ENCODE results near the gene ANAPC2. TPM values are rescaled to one million over a fixed set of nuclear protein-coding genes. Genes with fewer than 3 reads are reported as not detected.

Gene ANAPC2
- total RNA-seq, 1 donor from 2014 or later = 24.1 TPM

DNA sequence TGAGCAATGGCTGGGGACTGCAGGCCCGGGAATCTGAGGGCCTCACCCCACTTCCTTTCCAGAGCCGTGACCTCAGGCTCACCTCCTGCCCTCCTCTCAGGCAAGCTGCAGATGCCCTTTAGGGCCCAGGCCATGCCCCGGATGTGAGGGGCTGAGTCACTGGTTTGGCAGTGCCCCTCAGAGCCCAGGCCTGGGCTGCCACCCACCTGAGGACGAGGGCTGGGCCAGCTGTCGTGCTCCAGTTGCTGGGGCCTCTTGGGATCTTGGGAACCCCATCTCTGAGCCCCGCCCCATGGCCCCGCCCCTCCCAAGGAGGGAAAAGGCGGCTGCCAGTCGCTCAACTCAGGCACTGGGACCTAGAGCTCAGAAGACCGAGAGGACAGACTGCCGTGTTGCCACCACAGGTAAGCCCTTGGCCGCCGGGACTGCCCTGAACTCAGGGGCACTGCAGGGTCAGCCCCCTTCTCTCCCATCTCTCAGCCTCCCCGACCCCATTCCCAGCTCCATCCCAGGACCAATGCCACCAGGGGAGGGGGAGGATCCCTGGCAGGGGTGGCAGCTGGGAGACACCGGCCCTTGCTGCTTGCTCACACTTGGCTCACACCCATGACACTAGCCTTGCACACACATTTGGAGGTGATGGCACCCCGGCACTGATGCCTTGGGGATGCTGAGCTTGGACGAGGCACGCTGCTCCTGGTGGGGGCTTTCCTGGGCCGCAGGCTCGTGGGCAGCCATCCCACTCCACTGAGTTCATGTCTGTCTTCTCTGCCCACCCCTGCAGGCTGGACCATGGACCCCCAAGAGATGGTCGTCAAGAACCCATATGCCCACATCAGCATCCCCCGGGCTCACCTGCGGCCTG, 36.7 kb upstream of the ANAPC2 start, which contains the start of gene CYSRT1:
Gene CYSRT1, plus strand, starts transcription at position 345 of the 865 bp plus-strand sequence. Its CDS starts 448 bp downstream, at position 793.
- Histone ChIP-seq H3K27ac (peak within 1 kb of the TSS; percentile 94 to 95), H3K27me3 (no peaks in the 10 kb centered on the region), H3K9me3 (no peaks in the 10 kb centered on the region), H3K4me3 (peak within 1 kb of the TSS; percentile 75 to 89), H3K36me3 (no peaks in the 10 kb centered on the region), H3K4me1 (peaks cover 5 to 19% of the 10 kb centered on the region in 2 donors)
- TF ChIP-seq, protein P1, sequence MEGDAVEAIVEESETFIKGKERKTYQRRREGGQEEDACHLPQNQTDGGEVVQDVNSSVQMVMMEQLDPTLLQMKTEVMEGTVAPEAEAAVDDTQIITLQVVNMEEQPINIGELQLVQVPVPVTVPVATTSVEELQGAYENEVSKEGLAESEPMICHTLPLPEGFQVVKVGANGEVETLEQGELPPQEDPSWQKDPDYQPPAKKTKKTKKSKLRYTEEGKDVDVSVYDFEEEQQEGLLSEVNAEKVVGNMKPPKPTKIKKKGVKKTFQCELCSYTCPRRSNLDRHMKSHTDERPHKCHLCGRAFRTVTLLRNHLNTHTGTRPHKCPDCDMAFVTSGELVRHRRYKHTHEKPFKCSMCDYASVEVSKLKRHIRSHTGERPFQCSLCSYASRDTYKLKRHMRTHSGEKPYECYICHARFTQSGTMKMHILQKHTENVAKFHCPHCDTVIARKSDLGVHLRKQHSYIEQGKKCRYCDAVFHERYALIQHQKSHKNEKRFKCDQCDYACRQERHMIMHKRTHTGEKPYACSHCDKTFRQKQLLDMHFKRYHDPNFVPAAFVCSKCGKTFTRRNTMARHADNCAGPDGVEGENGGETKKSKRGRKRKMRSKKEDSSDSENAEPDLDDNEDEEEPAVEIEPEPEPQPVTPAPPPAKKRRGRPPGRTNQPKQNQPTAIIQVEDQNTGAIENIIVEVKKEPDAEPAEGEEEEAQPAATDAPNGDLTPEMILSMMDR (IDR thresholded peaks at IDR 0.05) = no peak
- DNase-seq (ENCODE audit: low spot score in 2 of 2) = no peak
- intact Hi-C loops (cut with DNase I) = loop anchor here (10.0 kb wide), 1 partner anchor 430 kb away; the partner anchor contains the start of genes CCDC183 and TMEM141

DNA sequence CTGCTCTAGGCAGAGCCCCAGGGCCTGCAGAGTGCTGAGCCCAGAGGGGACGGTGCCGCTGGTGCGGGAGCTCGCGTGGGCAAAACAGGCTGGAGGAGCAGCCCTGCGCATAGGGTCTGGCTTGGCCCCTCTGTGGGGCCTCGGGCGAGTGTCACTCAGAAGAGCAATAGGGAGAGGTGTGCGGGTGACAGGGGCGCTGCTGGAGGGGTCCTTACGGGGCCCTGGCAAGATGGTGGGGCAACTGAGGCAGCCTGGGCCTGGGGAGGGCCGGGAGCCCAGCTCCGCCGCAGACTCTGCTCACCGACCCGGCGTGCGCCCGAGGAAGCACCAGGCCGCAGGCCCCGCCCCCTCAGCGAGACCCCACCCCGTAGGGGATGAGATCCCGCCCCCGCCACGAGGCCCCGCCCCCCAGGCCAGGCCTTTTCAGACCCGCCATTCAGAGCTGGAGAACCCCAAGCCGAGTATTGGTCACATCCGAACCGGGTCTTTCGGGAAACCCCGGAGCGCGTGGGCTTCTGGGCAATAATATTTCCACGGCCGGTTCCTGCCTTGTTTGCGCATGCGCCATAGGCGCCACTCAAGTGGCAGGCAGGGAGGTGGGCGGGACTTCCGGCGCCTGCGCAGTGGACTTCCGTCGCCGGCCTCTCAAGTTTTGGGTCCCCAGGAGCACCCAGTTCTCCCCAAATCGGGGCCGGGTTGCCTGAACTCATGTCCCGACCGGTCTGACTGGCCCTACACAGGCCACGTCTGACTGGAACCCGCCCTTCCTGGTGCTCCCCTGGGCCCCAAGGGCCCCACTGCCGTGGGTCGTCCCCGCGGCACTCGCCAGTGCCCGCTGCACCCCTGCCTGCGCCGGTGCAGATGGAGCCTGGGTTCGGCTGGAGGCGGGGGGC, 35.0 kb upstream of the ANAPC2 start:
- Histone ChIP-seq H3K27ac (peak overlapping the region; percentile 94 to 95), H3K9me3 (no peaks in the 10 kb centered on the region), H3K4me1 (peaks cover 5 to 19% of the 10 kb centered on the region in 2 donors), H3K4me3 (peak overlapping the region; percentile 75 to 89), H3K36me3 (no peaks in the 10 kb centered on the region), H3K27me3 (no peaks in the 10 kb centered on the region)
- intact Hi-C loops (cut with DNase I) = loop anchor here (1.0 to 10.0 kb wide), 5 partner anchors 17 to 429 kb away; partner anchors contain the start of genes ANAPC2, CCDC183, SSNA1 and TMEM141
- DNase-seq (ENCODE audit: low spot score in 2 of 2) = peak; percentile 94 to 99
- TF ChIP-seq, protein P1 (IDR thresholded peaks at IDR 0.05) = no peak

DNA sequence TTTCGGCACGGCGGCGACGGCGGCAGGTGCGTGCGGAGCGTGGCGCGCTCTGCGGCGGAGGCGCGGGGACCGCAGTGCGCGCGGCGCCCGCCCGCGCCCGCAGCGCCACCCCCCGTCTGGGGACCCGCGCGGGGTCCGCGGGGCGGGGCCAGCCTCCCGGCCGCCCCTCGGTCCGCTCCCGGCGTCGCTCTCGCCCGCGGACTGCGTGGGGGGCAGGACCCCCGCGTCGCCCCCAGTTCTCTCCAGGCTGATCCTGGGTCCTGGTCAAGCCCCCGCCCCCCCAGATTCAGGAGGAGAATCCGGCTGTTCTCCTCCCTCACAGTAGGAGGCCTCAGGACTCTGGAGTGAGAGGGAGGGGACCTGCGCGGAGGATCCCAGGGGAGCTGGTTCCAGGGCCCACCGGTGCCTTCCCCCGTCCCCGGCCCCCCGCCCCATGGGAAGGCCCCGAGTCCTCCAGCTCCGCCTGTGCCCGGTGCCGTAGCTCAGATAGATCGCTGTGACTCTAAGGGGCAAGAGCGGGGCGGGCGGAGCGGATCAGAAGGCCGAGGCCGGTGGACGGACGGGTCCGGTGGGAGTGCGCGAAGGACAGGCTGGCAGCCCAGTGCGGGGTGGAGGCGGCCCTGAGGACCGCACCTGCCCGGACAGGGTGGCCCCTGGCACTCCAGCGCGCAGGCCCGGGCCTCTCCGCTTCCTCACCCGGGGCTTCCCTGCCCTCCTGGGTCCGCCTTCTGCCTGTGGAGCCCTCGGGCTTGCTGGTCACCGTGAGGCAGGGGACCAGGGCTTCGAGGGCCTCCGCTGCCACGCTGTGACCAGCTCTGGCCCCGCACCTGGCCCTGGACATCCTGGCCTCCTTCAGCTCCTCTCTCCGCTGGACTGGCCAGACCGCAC, 34.1 kb upstream of the ANAPC2 start, which contains the start of gene RNF208:
Gene RNF208, minus strand, starts transcription at position 51 of the 888 bp plus-strand sequence. CDS start 1,028 bp downstream, outside the sequence.
- TF ChIP-seq, protein P1 (IDR thresholded peaks at IDR 0.05) = no peak
- intact Hi-C loops (cut with DNase I) = loop anchor here (1.0 to 10.0 kb wide), 5 partner anchors 18 to 428 kb away; partner anchors contain the start of genes ANAPC2, CCDC183, SSNA1 and TMEM141
- no peak for DNase-seq (ENCODE audit: low spot score in 2 of 2)
- Histone ChIP-seq H3K27ac (peak within 1 kb of the TSS; percentile 94 to 95), H3K36me3 (no peaks in the 10 kb centered on the region), H3K9me3 (no peaks in the 10 kb centered on the region), H3K4me1 (peaks cover 5 to 19% of the 10 kb centered on the region in 2 donors), H3K27me3 (no peaks in the 10 kb centered on the region), H3K4me3 (peak within 1 kb of the TSS; percentile 75 to 89)

DNA sequence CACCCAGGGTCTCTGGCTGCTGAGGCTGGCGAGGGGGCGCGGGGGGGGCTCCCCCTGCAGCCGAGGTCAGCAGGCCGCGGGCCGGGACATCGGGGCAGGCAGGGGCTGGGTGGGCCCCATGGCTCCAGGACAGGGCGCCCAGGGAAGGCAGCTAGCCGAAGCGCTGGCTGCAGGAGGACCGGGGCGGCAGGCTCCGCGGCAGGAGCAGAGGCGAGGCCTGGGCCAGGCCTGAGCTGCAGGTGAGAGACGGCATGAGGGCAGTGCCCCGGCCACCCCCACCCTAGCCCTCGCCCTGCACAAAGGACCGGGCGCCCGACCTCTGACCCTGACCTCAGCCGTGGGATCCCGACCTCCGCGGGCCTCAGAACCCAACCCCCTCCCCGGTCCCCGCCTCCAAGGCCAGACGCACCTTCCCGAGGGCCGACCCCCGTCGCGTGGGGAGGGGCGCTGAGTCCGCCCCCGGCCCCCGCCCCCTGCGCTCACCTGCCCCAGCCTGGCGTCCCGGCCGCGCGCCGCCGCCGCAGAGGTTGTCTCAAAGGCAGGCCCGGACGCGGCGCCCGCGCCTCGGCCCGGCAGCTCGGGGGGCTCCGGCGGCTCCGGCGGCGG, 33.2 kb upstream of the ANAPC2 start:
- no peaks in the 10 kb centered on the region for H3K9me3 ChIP-seq
- intact Hi-C loops (cut with DNase I) = loop anchor here (10.0 kb wide), 1 partner anchor 427 kb away; the partner anchor contains the start of genes CCDC183 and TMEM141
- no peak overlapping the region for H3K27ac ChIP-seq
- TF ChIP-seq, protein P1 (IDR thresholded peaks at IDR 0.05) = no peak
- H3K36me3 ChIP-seq = no peaks in the 10 kb centered on the region
- no peaks in the 10 kb centered on the region for H3K27me3 ChIP-seq
- peaks cover 5 to 19% of the 10 kb centered on the region in 2 donors for H3K4me1 ChIP-seq
- DNase-seq (ENCODE audit: low spot score in 2 of 2) = no peak
- H3K4me3 ChIP-seq = peak overlapping the region; percentile 54 to 69

Measured in ascending aorta (tissue), 2 donors.